ENCODE results near the gene IFI27L1.

The IFI27L1 gene

DNA sequence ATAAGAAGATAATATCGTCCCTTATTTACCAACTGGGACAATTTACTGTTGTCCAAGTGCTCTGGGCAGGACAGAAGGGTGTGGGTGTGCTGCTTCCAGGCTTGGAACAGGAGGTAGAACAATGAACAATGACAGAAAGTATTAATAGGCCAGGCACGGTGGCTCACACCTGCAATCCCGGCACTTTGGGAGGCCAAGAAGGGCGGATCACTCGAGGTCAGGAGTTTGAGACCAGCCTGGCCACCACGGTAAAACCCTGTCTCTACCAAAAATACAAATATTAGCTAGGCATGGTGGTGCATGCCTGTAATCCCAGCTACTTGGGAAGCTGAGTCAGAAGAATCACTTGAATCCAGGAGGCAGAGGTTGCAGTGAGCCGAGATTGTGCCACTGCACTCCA lies 32.0 kb downstream of the IFI27L1 start:
- Histone ChIP-seq H3K4me1 (ENCODE audit: control insufficient read depth in 1 of 2, insufficient read depth in 2 of 2, low read length in 2 of 2) (no peaks in the 10 kb centered on the region), H3K18ac (ENCODE audit: low read length) (no peak overlapping the region), H4K8ac (ENCODE audit: low read depth, low read length) (no peak overlapping the region), H3K4me3 (ENCODE audit: low read depth, low read length) (no peak overlapping the region), H3K14ac (ENCODE audit: low read length) (no peak overlapping the region), H3K27me3 (ENCODE audit: insufficient read depth, low read length) (no peaks in the 10 kb centered on the region), H2AFZ (ENCODE audit: insufficient read depth, low read length, poor library complexity) (no peak overlapping the region), H2BK12ac (ENCODE audit: low read length) (no peak overlapping the region), H3K4ac (ENCODE audit: low read depth, low read length) (no peak overlapping the region), H4K12ac (ENCODE audit: low read depth, low read length) (no peak overlapping the region), H3K36me3 (ENCODE audit: control insufficient read depth in 1 of 2, insufficient read depth in 2 of 2, low read length in 2 of 2) (no peaks in the 10 kb centered on the region), H3K9me3 (ENCODE audit: insufficient read depth, low read depth, low read length) (peaks cover 2% of the 10 kb centered on the region), H2AK5ac (ENCODE audit: low read length) (no peak overlapping the region), H3K27ac (ENCODE audit: low read depth, low read length) (no peak overlapping the region), H3K4me2 (ENCODE audit: low read length) (no peak overlapping the region), H2BK120ac (ENCODE audit: insufficient read depth, low read length, poor library complexity) (no peak overlapping the region), H3K79me1 (ENCODE audit: low read length) (no peaks in the 10 kb centered on the region), H3K23ac (ENCODE audit: low read length) (no peak overlapping the region), H3K9ac (ENCODE audit: low read length) (no peak overlapping the region), H2BK5ac (ENCODE audit: low read depth, low read length, poor library complexity) (no peak overlapping the region), H4K91ac (ENCODE audit: low read depth, low read length) (no peak overlapping the region), H3K79me2 (ENCODE audit: control insufficient read depth, insufficient read depth, low read length, poor library complexity) (no peaks in the 10 kb centered on the region)
- no CpG with 5 or more reads among the region's 7 CpGs for WGBS (ENCODE audit: extremely low coverage, insufficient coverage, insufficient read length)
- DNase-seq: no peak

DNA sequence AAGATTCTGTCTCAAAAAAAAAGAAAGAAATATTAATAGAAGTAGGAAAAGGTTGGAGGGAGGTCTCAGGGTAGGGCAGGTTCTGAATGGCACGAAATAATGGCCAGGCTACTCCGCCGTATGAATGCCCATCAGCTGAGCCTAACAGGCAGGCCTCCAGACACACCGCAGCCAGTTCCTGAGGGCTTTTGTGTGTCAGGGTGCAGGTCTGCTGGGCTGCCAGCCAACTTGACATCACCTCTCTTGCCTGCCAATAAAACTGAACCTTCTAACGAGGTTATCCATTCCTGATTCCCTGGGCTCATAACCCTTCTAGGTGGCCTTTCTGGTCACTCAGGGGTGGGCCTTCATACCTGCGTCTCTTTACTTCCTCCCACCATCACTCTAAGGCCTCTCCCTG lies 32.4 kb downstream of the IFI27L1 start:
- Histone ChIP-seq H2BK5ac (ENCODE audit: low read depth, low read length, poor library complexity) (no peak overlapping the region), H3K4me1 (ENCODE audit: control insufficient read depth in 1 of 2, insufficient read depth in 2 of 2, low read length in 2 of 2) (no peaks in the 10 kb centered on the region), H3K79me1 (ENCODE audit: low read length) (no peaks in the 10 kb centered on the region), H3K27me3 (ENCODE audit: insufficient read depth, low read length) (no peaks in the 10 kb centered on the region), H3K27ac (ENCODE audit: low read depth, low read length) (no peak overlapping the region), H3K36me3 (ENCODE audit: control insufficient read depth in 1 of 2, insufficient read depth in 2 of 2, low read length in 2 of 2) (no peaks in the 10 kb centered on the region), H3K18ac (ENCODE audit: low read length) (no peak overlapping the region), H3K9me3 (ENCODE audit: insufficient read depth, low read depth, low read length) (peaks cover 2% of the 10 kb centered on the region), H3K14ac (ENCODE audit: low read length) (no peak overlapping the region), H2AK5ac (ENCODE audit: low read length) (no peak overlapping the region), H4K8ac (ENCODE audit: low read depth, low read length) (no peak overlapping the region), H2BK12ac (ENCODE audit: low read length) (no peak overlapping the region), H3K4me3 (ENCODE audit: low read depth, low read length) (no peak overlapping the region), H3K79me2 (ENCODE audit: control insufficient read depth, insufficient read depth, low read length, poor library complexity) (no peaks in the 10 kb centered on the region), H2AFZ (ENCODE audit: insufficient read depth, low read length, poor library complexity) (no peak overlapping the region), H3K9ac (ENCODE audit: low read length) (no peak overlapping the region), H3K4me2 (ENCODE audit: low read length) (no peak overlapping the region), H2BK120ac (ENCODE audit: insufficient read depth, low read length, poor library complexity) (no peak overlapping the region), H4K91ac (ENCODE audit: low read depth, low read length) (no peak overlapping the region), H4K12ac (ENCODE audit: low read depth, low read length) (no peak overlapping the region), H3K23ac (ENCODE audit: low read length) (no peak overlapping the region), H3K4ac (ENCODE audit: low read depth, low read length) (no peak overlapping the region)
- no CpG with 5 or more reads among the region's 6 CpGs for whole genome bisulfite sequencing (ENCODE audit: extremely low coverage, insufficient coverage, insufficient read length)
- DNase-seq: no peak

DNA sequence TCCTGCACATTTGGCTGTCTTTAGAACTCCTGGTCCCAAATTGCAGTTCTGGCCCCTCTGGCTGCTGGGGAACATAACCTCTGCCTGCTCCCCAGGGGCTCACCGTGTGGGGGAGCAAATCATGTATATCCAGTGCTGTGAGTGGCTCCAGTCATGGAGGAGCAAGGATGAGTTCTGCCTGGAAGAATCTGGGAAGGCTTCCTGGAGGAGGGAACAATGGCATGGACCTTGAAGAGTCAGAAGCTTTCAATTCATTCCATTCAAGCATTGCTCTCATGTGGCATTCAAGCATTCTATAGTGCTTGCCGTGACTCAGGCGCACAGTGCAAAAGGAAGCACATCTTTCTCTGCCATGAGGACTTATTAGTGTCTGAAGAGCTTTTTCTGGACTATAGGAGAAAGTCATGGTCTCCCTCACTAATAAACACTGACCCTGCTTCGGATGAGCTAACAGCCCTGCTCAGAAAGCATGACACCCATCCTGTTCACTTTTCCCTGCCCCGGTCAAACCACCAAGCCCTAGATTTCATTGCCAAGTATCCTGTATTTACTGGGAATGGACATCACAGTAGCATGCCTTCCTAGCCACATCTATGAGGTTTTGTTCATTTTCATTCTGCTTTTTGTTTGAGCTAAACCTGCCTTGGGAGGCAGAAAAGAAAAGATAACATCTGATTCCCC lies 32.9 kb downstream of the IFI27L1 start:
- Histone ChIP-seq H3K9ac (ENCODE audit: low read length) (no peak overlapping the region), H3K4me1 (ENCODE audit: control insufficient read depth in 1 of 2, insufficient read depth in 2 of 2, low read length in 2 of 2) (no peaks in the 10 kb centered on the region), H3K18ac (ENCODE audit: low read length) (no peak overlapping the region), H2BK5ac (ENCODE audit: low read depth, low read length, poor library complexity) (no peak overlapping the region), H4K8ac (ENCODE audit: low read depth, low read length) (no peak overlapping the region), H3K27me3 (ENCODE audit: insufficient read depth, low read length) (no peaks in the 10 kb centered on the region), H3K36me3 (ENCODE audit: control insufficient read depth in 1 of 2, insufficient read depth in 2 of 2, low read length in 2 of 2) (no peaks in the 10 kb centered on the region), H4K91ac (ENCODE audit: low read depth, low read length) (no peak overlapping the region), H3K4me3 (ENCODE audit: low read depth, low read length) (no peak overlapping the region), H2BK120ac (ENCODE audit: insufficient read depth, low read length, poor library complexity) (no peak overlapping the region), H3K79me2 (ENCODE audit: control insufficient read depth, insufficient read depth, low read length, poor library complexity) (no peaks in the 10 kb centered on the region), H3K9me3 (ENCODE audit: insufficient read depth, low read depth, low read length) (peaks cover 2% of the 10 kb centered on the region), H2BK12ac (ENCODE audit: low read length) (no peak overlapping the region), H3K79me1 (ENCODE audit: low read length) (no peaks in the 10 kb centered on the region), H3K23ac (ENCODE audit: low read length) (no peak overlapping the region), H3K14ac (ENCODE audit: low read length) (no peak overlapping the region), H2AK5ac (ENCODE audit: low read length) (no peak overlapping the region), H2AFZ (ENCODE audit: insufficient read depth, low read length, poor library complexity) (no peak overlapping the region), H3K27ac (ENCODE audit: low read depth, low read length) (no peak overlapping the region), H4K12ac (ENCODE audit: low read depth, low read length) (no peak overlapping the region), H3K4ac (ENCODE audit: low read depth, low read length) (no peak overlapping the region), H3K4me2 (ENCODE audit: low read length) (no peak overlapping the region)
- no peak for DNase-seq
- no CpG with 5 or more reads among the region's 5 CpGs for WGBS (ENCODE audit: extremely low coverage, insufficient coverage, insufficient read length)

DNA sequence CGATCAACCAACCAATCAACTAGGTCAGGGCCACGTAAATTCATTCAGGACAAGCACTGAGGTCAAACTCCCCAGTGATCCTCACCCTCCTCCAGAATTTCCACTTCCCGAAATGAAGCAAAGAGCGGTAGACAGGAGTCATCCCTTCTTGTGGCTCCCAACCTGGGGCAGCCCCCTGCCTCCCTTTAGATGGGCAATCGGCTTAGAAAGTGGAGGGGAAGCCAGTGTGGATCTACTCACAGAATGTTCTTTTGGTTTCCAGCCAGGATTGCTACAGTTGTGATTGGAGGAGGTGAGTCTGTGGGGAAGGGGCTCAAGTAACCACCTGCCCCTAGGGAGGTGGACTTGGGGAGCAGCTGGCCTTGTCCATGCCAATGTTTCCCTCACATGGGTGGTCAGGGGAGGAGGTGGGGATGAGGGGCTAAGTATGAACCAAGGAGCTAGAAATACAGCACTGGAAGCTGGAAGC lies 33.5 kb downstream of the IFI27L1 start:
- no peak overlapping the region for H4K91ac ChIP-seq (ENCODE audit: low read depth, low read length)
- no peak overlapping the region for H2BK12ac ChIP-seq (ENCODE audit: low read length)
- H3K9me3 ChIP-seq (ENCODE audit: insufficient read depth, low read depth, low read length): peaks cover 2% of the 10 kb centered on the region
- no peak overlapping the region for H3K27ac ChIP-seq (ENCODE audit: low read depth, low read length)
- no peaks in the 10 kb centered on the region for H3K4me1 ChIP-seq (ENCODE audit: control insufficient read depth in 1 of 2, insufficient read depth in 2 of 2, low read length in 2 of 2)
- H3K4ac ChIP-seq (ENCODE audit: low read depth, low read length): no peak overlapping the region
- no peak overlapping the region for H2BK5ac ChIP-seq (ENCODE audit: low read depth, low read length, poor library complexity)
- H3K14ac ChIP-seq (ENCODE audit: low read length): no peak overlapping the region
- no peak overlapping the region for H4K12ac ChIP-seq (ENCODE audit: low read depth, low read length)
- H2AFZ ChIP-seq (ENCODE audit: insufficient read depth, low read length, poor library complexity): no peak overlapping the region
- no peak overlapping the region for H4K8ac ChIP-seq (ENCODE audit: low read depth, low read length)
- H2AK5ac ChIP-seq (ENCODE audit: low read length): no peak overlapping the region
- H3K36me3 ChIP-seq (ENCODE audit: control insufficient read depth in 1 of 2, insufficient read depth in 2 of 2, low read length in 2 of 2): no peaks in the 10 kb centered on the region
- H2BK120ac ChIP-seq (ENCODE audit: insufficient read depth, low read length, poor library complexity): no peak overlapping the region
- WGBS (ENCODE audit: extremely low coverage, insufficient coverage, insufficient read length): no CpG with 5 or more reads among the region's 5 CpGs
- DNase-seq: no peak
- no peak overlapping the region for H3K4me3 ChIP-seq (ENCODE audit: low read depth, low read length)
- H3K9ac ChIP-seq (ENCODE audit: low read length): no peak overlapping the region
- H3K27me3 ChIP-seq (ENCODE audit: insufficient read depth, low read length): no peaks in the 10 kb centered on the region
- H3K79me2 ChIP-seq (ENCODE audit: control insufficient read depth, insufficient read depth, low read length, poor library complexity): no peaks in the 10 kb centered on the region
- no peak overlapping the region for H3K23ac ChIP-seq (ENCODE audit: low read length)
- no peaks in the 10 kb centered on the region for H3K79me1 ChIP-seq (ENCODE audit: low read length)
- H3K18ac ChIP-seq (ENCODE audit: low read length): no peak overlapping the region
- H3K4me2 ChIP-seq (ENCODE audit: low read length): no peak overlapping the region

Measured in trophoblast cell (in vitro differentiated cells and primary cell).